ENCODE data around the gene CFAP57.
A peak's percentile ranks its signal among the peaks of the same experiment; 100 is the strongest.

CFAP57 gene

DNA sequence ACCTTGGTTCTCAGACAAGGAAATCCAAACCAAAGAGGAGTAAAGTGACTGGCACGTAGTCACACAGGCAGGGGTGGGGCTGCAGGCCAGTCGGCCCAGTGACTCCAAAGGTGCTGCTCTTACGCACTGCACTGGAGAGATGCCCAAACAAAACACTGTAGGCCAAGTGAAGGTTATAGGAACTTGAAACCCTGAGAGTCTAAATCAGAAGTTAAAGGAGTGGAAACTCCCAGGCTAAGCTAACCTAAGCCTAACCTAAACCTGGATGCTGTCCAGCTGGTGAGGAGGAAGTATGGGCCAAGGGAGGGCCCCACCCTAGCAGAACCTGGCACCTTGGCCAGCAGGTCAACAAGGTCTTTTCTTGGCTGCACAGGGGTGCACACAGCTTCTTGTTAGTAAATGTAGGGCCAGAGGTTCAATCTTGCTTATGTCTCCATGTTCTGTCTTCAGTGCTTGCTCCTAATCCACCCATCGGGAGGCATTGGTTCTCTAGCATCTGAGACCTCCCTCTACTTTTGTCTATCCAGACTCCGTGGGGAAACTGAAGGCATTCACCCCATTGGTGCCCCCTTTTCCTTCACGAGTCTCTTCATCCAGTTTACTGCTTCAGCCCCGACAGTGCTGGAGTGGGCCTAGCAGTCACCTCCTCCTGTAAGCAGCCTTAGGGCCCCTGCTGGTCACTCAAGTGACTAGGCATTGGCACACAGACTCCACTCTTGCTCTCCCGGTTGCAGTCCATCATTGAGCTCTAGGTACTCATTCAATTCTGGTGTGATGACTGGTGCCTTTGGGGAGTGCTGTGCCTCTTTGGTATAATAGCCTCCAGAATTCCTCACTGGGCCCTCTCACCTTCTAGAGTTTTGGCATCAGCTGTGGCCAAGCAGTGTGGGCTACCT lies 84.8 kb downstream of the CFAP57 start:
- no peak for DNase-seq

DNA sequence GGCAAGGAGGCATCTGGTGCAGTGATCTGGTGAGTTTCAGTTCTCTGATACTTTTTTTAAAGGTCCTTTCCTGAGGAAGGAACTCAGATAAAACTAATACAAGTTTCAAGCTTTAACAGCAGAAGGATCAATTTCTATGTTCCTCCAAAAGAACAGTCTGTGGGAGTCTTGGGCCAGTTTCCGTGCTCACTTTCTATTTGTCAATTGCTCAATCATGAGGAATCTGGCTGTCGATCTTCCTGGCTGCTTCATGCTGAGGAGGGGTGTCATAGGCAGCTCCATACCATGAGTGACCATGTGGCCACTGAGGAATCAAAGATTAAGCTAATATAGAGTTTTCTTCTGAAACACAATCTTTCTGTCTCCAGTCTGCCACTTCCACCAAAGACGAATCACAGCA lies 86.2 kb downstream of the CFAP57 start:
- no peak for DNase-seq

DNA sequence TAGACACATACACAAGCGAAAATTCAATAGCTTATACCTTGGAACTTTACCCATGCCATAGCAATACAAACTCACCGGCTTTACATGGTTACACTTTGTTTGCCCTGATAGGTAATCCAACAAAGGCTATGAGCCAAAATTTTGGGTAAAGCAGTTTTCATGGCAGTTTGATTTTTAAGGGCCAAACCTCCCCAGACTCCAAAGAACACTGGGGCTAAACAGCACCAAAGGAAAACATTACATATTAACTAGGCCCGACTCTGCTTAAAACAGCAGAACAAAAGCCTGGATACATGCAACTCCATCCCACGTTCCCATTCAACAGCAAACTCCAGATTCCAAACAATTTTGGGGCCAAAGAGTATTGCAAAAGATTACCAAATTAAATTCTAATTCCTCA lies 93.3 kb downstream of the CFAP57 start:
- DNase-seq = no peak

DNA sequence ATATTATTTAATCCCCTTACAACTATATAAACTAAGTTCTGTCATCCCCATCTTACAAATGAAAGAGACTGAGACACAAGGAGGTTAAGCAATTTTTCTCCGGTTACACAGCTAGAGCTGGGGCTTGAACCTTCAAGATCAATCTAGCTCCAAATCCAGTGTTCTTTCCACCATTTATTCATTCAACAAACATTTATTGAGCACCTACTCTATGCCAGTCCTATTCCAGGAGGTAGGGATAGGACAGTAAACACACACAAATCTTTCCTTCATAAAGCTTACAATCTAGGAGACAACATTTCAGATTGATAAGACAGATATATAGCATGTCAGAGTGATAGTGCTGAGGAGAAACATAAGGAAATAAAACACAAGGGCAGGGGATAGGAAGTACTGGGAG lies 94.8 kb downstream of the CFAP57 start:
- no peak for DNase-seq

DNA sequence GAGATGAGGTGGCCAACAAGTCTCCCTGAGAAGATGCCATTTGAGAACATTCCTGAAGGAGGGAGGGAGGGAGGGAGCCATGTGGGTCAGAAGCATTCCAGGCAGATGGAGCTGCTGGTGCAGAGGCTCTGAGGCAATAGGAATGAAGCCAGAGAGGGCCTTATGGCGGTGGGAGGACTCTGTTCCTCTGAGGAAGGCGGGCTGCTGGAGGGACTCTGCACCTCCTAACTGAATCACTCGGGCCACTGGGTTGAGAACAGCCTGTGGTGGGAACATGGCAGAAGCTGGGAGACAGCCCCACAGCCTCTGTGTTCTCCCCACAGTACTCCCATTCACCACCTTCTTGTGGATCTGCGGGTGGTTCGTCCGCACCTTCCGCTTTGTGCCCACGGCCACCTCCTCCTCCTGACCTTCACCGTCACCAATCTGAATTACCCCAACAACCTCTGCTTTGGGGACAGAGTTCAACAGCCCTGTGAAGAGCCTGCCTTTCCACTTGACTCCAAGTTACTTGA lies 95.2 kb downstream of the CFAP57 start:
- DNase-seq = no peak

DNA sequence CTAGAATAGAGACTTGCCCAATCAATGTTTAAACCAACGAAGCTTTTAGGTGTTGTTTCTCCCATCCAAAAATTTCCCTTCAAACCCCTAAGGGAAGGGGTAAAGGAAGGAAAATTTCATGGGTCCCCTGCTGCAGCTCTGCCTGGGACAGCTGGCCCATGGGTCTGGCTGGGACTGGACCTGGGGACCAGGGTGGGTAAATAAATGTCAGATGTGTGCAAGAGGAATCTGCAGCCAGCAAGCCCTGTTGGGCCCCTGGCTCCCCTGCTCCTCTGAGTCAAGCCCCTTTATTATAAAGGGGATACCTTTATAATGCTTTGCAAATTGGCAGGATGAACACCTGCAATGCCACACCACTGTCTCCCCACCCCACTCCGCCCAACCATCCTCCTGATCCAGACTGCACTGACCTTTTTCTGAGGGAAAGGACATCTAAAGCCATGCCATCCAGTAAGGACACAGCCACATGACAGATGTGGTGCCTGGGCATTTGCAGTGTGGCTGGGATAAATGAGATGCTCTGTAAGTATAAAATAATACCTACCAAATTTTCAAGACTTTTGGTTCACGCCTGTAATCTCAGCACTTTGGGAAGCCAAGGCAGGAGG lies 95.8 kb downstream of the CFAP57 start:
- no peak for DNase-seq

DNA sequence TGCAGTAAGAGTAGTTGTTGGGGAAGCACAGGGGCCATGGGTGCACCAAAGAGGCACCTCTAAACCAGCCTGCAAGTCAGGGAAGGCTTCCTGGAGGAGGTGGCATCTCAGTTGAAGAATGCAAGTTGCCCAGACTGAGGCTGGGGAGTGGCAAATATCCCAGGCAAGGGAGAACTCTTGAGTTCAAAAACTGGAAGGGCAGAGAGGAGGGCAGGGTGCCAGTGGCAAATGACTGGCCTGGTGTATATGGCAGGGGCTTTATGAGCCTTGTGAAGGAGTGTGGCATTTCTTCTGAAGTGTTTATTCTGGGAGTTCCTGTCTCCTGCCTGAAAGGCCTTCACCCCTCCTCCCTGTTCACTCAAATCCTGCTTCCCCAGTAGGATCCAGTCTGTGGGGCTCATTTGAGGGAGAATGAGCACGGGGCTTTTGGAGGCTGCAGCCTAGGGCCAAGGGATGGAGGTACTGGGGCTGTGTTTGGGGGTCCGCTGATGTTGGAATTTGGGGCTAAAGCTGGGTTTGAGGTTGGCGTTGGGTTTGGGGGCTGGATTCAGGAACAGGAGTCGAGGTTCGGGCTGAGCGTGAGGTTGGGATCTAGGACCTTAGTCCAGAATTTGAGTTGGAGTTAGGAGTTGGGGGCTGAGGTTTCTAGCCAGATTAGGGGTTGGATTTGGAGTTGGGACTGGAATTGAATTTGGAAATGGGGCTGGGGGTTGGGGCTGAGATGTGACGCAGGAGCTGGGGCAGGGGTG lies 97.7 kb downstream of the CFAP57 start, which contains the start of gene TMEM125:
Gene TMEM125, plus strand, starts transcription at position 357 of the 749 bp plus-strand sequence. CDS start 2,740 bp downstream, outside the sequence.
- no peak for DNase-seq

DNA sequence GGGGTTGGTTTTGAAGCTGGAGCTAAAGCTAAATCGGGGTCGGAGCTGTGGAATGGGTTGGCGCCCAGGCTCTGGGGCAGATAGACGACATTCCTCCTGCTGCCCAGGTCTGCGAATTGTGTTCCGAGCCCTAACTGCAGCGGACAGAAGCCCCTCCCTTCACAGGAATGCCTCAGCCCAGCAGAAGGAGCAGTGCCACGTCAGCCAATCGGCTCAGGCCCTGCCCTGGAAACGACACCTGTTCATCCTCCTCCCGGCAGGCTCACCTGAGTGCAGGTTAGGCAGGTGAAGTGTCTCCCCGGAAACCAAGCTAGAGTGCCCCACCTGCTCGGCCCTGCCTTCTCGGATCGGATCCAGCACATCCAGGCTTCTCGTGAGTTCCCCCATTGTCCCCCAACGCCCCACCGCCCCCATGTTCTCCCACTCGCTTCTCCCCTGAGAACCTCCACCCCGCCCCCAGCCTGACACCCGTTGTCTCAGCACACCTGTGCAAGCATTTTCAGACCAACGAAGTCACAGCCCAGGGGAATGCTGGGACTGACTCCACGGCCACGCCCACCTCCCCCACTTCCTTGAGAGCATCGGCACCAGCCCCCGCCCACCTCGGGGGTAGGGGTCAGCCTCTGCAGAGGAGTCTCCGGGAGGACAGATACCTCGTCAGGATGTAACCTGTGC lies 98.4 kb downstream of the CFAP57 start:
- peak; percentile 10 for DNase-seq

DNA sequence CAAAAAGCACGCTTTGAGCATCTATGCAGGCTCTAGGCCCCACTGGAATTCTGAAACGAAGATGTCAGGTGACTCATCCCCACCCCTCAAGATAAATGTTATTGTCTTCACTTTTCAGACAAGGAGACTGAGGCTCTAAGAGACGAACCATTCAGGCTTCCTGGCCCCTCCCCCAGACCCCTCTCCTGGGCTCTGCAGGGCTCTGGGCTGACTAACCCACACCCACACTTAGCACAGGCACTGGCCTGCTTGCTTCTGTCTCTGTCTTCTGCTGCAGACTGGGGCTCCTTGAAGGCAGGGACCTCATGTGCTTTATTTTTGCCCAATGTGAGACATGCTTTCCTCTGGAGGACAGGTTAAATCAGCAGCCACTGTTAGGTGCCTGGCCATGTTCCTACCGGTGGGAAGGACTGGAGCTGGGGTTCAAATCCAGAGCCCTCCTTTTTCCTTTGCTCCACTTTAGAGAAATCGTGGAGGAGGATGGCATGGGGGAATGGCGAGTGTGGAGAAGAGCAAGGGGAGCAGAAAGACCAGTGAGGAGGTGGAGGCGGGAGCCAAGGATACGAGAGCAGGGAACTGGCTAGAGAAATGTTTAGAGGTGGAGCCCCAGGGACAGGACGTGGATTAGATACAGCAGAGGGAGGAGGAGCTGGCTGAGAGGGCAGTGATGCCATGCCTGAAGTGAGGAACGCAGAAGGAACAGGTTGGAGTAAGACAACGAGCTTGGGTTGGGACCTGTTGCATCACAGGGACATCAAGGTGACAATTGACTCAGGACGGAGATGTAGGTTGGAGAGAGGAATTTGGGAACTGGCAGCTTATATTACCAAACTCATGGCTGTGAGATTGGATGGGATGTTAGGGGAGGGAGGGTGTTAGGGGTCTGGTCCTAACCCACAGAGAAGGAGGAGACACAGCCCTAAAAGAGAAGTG lies 99.3 kb downstream of the CFAP57 start:
- no peak for DNase-seq

DNA sequence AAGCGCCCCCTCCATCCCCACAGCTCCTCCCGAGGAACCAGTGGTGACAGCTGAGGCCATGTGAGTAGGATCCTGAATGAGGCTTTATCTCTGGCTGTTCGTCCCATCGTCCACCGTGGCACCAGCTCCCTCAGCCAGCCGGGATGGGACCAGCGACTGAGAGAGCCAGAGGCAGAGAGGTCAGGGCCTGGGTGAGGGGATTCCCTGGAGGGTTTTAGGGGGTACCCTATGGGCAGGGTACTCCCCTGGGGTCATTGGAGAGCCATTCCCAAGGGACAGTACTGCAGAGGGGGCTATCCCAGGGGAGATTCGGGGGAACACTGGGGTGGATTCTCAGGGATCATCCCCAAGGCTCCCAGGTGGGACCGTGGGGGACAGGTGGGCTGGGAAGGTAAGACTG lies 100.0 kb downstream of the CFAP57 start:
- DNase-seq = no peak

DNA sequence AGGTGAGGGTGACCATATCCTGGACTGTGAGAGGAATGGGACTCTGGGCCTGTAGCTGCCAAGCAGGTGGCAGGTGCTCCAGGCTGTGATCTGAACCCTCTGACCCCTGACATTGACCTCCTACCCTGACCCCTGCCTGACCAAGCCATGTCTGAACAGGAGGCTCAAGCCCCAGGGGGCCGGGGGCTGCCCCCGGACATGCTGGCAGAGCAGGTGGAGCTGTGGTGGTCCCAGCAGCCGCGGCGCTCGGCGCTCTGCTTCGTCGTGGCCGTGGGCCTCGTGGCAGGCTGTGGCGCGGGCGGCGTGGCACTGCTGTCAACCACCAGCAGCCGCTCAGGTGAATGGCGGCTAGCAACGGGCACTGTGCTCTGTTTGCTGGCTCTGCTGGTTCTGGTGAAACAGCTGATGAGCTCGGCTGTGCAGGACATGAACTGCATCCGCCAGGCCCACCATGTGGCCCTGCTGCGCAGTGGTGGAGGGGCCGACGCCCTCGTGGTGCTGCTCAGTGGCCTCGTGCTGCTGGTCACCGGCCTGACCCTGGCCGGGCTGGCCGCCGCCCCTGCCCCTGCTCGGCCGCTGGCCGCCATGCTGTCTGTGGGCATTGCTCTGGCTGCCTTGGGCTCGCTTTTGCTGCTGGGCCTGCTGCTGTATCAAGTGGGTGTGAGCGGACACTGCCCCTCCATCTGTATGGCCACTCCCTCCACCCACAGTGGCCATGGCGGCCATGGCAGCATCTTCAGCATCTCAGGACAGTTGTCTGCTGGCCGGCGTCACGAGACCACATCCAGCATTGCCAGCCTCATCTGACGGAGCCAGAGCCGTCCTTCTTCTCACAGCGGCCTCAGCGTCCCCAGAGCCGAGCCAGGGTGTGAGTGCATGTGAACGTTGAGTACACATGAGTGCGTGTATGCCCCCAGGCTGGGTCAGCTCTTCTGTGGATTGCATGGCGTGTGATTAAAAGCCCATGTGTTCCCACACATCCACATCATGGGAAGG lies 100.7 kb downstream of the CFAP57 start:
- no peak for DNase-seq

DNA sequence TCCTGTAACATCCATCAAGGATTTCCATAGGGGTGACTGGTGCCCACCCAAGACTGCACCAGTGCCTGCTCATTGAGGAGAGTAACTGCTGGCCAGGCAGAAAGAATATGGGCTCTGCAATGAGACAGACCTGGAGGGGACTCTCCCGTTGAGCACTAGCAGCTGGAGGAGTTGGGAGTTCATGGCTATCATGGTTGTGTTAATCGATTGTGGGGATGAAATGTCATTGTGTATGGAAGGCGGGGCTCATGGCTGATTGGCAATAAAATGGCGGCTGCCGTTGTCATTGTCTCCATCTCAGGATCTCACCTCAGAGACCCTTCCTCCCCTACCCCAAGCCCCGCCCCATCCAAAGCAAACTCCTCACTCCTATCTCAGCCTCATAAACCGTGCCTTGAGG lies 101.6 kb downstream of the CFAP57 start:
- DNase-seq = no peak

DNA sequence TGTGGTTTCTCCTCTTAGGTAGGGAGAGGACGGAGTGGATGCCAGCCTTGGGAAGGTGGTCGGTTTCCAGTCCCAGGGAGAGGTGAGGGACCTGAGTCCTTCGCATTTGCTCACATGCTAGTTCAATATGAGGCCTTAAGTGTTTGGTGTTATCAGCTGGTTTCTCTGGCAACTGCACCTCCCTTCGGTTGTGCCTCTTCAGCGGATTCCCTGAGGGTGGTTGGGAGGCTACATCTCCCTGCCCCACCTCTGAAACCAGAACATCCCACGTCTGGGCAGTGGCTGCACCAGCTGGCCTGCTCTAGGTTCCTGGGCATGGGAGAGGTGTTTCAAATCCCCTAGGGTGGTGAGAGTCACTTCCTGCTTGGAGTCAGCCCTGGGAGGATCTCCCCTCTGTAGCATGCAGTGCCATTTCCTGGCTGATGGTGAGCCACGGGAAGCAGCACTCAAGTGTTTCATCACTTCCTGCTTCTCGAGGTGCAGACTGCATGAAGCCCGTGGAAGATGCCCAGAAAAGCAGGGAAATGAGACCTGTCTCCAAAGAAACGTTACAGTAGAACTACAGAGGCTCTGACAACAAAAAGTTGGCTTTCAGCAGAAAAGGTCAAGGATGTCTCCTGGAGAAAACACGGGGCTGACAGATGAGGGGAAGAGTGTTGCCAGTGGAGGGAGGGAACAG lies 102.1 kb downstream of the CFAP57 start:
- no peak for DNase-seq

DNA sequence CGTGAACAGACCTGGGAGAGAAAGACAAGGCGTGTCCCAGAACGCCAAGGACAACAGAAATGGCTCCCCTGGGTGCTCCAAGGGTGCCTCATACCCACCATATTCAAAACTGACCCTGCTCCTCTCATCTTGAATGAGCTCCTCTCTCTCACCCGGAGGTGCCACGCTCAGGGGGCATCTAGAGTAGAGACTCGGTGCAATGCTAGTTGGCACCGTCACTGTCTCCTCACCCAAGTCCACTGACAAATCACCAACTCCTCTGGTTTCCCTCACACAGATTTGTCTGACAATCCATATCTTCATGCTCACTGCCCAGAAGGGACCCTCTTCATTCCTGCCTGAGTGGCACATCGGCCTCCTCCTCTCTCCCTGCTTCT lies 102.7 kb downstream of the CFAP57 start:
- DNase-seq = no peak

DNA sequence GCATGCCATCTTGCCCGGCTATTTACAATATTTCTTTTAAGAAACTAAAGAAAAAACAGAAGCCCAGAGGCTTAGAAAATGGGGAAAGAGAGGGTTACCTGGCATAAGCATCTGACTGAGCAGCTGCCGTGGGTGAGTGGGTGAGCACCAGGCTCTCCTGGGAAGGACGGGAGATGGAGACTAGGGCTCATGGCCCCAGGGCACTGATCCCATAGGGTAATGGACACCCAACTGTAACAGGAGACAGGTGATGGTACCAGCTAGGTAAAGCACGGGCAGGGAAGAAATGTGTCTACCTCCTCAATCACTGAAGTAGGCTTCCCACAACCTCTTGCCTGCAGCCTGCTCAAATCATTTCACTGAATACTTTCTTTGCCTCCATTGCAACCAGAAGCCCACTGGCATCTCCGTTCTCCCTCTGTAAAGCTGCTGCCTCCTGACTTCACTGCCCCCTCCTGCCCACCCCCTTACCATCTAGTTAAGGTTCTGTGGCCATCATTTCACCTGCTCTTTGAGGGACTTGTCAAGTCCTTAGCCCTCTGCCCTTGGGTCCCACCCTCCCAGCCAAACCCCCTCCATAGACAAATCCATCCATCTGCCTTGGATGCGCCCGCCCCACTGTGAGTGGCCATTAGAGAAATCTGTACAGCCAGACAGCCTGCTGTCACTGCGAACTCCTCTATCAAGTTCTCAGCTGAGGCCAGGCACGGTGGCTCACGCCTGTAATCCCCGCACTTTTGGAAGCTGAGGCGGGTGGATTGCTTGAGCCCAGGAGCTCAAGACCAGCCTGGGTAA lies 103.9 kb downstream of the CFAP57 start:
- no peak for DNase-seq

DNA sequence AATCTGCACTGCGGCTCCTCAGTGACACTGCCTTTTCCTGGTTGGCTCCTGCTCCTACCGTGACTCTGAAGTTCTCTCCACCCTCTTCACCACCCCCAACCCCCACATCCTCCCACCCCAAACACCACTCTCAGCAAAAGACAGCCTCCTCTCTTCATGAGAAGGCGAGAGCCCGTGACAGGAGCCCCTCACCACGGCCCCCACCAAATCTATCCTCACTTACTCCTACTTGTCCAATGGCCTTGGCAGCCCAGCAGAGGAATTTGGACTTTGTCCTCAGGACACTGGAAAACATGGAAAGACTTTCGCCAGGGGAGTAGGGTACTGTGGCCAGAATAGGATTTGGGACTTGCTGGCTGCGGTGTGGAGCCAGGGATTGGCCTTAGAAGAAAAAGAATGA lies 104.5 kb downstream of the CFAP57 start:
- no peak for DNase-seq

DNA sequence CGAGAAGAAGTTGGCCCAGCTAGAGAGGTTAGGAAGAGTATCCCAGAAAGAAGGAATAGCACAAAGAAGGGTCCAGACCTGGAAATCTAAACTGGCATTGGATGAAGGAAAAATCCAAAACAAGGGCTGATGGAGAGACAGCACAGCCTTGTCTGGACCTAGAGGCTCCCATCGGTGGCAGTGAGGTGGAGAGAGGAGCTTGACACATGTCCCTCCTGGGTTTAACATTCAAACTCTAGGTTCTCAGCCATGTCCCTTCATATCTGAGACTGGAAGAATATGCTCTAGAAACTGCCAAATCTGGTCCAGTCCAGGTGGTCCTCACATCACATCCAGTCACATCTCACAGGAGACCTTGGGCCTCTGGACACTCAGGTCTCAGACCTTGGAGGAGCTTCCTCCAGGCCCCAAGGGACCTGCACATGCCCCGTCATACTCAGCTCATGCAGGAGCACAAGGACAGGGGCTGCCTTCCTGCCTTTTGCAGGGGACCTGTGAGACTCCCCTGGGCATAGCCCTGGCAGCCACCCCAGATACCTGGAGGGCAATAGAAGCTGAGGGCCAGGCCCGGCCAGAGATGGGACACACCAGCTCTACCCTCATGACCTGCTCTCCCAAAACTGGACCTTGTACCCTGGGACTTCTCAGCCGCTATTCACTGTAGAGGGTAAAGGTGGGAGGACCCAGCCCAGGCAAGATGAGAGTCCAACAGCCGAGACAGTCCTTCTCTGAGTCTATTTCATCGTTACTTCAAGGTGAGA lies 105.2 kb downstream of the CFAP57 start:
- DNase-seq = no peak

DNA sequence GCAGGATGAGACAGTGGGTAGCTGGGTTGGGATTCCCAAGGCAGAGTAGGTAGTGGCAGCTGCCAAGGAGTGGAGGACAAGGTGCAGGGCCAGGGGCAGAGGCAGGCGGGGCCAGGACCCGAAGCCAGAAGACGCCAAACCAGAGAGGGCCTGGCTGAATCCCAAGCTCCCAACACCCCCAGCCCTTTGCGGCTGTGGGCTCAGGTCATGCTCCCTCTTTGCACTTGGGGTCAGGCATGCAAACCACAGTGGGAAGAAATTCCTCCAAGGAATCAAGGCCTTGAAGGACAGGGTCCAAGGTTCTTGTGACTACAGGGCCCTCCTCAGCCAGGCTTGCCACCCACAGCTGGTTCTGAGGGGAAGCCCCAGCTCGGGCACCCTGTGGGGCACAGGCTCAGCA lies 107.0 kb downstream of the CFAP57 start:
- DNase-seq = no peak
